ENCODE measurements around the gene TMEM125. TPM values are rescaled to one million over a fixed set of nuclear protein-coding genes. Genes with fewer than 3 reads are reported as not detected.

The TMEM125 gene
- total RNA-seq, 1 donor from 2014 or later = not detected

- H3K9me3 ChIP-seq = no peaks in the 10 kb centered on the region
- no peaks in the 10 kb centered on the region for H3K4me1 ChIP-seq
- H3K4me3 ChIP-seq = no peak overlapping the region
- intact Hi-C loops (cut with DNase I) = no loop called here
- H3K27me3 ChIP-seq = no peaks in the 10 kb centered on the region
- no peaks in the 10 kb centered on the region for H3K36me3 ChIP-seq
- TF ChIP-seq, protein P1, sequence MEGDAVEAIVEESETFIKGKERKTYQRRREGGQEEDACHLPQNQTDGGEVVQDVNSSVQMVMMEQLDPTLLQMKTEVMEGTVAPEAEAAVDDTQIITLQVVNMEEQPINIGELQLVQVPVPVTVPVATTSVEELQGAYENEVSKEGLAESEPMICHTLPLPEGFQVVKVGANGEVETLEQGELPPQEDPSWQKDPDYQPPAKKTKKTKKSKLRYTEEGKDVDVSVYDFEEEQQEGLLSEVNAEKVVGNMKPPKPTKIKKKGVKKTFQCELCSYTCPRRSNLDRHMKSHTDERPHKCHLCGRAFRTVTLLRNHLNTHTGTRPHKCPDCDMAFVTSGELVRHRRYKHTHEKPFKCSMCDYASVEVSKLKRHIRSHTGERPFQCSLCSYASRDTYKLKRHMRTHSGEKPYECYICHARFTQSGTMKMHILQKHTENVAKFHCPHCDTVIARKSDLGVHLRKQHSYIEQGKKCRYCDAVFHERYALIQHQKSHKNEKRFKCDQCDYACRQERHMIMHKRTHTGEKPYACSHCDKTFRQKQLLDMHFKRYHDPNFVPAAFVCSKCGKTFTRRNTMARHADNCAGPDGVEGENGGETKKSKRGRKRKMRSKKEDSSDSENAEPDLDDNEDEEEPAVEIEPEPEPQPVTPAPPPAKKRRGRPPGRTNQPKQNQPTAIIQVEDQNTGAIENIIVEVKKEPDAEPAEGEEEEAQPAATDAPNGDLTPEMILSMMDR (IDR thresholded peaks at IDR 0.05) = no peak
- no peak for DNase-seq (ENCODE audit: low spot score in 2 of 2)
- no peak overlapping the region for H3K27ac ChIP-seq
Measured at GRCh38 chr1:43316738-43317520, 47.1 kb downstream of the TMEM125 start.

DNA sequence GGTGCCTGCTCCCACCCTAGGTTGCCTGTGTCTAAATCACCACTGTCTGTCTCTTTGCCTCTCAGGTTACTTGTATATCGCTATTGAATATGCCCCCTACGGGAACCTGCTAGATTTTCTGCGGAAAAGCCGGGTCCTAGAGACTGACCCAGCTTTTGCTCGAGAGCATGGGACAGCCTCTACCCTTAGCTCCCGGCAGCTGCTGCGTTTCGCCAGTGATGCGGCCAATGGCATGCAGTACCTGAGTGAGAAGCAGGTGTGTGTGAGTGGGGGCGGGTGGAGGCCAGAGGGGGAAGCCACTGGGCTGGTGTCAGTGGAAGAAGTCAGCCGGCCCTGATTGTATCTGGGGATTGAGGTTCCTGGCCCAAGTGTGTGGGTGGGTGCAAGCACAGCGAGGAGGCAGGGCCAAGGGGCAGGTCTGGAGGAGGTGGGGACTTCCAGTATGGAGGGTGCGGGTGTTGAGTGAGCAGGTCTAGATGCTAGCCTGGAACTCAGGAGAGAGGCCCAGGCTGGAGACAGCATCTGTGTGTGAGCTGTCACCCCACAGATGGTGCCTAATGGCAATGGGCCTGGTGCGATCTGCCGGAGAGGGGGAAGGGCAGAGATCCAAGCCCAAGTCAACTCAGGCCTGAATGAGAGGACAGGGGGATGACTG is 48.2 kb downstream of the TMEM125 start:
- H3K9me3 ChIP-seq = no peaks in the 10 kb centered on the region
- DNase-seq (ENCODE audit: low spot score in 2 of 2) = no peak
- H3K36me3 ChIP-seq = no peaks in the 10 kb centered on the region
- TF ChIP-seq, protein P1 (IDR thresholded peaks at IDR 0.05) = no peak
- no peaks in the 10 kb centered on the region for H3K4me1 ChIP-seq
- intact Hi-C loops (cut with DNase I) = no loop called here
- no peaks in the 10 kb centered on the region for H3K27me3 ChIP-seq
- no peak overlapping the region for H3K27ac ChIP-seq
- H3K4me3 ChIP-seq = no peak overlapping the region

GRCh38 chr1:43318831-43319230 is 49.0 kb downstream of the TMEM125 start:
- Histone ChIP-seq H3K4me1 (no peaks in the 10 kb centered on the region), H3K27me3 (no peaks in the 10 kb centered on the region), H3K4me3 (no peak overlapping the region), H3K36me3 (no peaks in the 10 kb centered on the region), H3K9me3 (no peaks in the 10 kb centered on the region), H3K27ac (no peak overlapping the region)
- TF ChIP-seq, protein P1 (IDR thresholded peaks at IDR 0.05) = no peak
- intact Hi-C loops (cut with DNase I) = no loop called here
- no peak for DNase-seq (ENCODE audit: low spot score in 2 of 2)

DNA sequence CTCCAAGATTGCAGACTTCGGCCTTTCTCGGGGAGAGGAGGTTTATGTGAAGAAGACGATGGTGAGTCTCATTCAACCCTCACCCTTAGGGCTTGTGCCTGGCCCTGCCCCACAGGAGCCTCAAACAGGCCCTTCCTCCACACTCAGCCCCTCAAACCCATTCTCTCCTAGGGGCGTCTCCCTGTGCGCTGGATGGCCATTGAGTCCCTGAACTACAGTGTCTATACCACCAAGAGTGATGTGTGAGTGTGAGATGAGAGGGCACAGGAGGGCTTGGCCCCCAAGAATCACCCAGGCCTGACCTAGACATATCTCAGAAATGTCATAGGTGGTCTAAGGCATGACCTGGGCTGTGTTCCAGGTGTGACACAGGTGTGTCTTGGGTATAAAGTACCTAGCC is 49.5 kb downstream of the TMEM125 start:
- intact Hi-C loops (cut with DNase I) = no loop called here
- H3K27ac ChIP-seq = no peak overlapping the region
- DNase-seq (ENCODE audit: low spot score in 2 of 2) = no peak
- no peak overlapping the region for H3K4me3 ChIP-seq
- H3K36me3 ChIP-seq = no peaks in the 10 kb centered on the region
- no peaks in the 10 kb centered on the region for H3K9me3 ChIP-seq
- H3K27me3 ChIP-seq = no peaks in the 10 kb centered on the region
- TF ChIP-seq, protein P1 (IDR thresholded peaks at IDR 0.05) = no peak
- H3K4me1 ChIP-seq = no peaks in the 10 kb centered on the region

DNA sequence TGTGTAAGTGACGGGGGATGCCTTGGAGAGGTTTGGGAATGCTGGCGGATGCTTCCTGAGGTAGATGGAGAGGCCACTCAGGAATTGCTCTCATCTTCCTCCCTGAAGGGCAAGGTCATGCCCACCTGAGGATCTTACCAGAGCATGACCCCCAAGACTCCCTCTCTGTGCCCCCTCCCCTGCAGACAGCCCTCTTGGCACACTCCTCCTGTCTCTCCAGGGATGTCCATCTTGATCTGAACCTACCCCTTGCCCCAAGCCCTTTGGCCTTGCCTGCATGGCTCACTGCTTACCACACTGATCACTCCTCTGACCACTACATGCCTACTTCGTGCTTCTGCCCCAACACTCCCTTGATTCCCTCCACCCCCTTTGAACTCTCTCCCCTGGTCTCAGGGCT is 50.0 kb downstream of the TMEM125 start:
- intact Hi-C loops (cut with DNase I) = no loop called here

More for the DNA sequence above, 50.0 kb downstream of the TMEM125 start:
- H3K4me1 ChIP-seq = no peaks in the 10 kb centered on the region
- peaks cover 0 to 4% of the 10 kb centered on the region in 2 donors for H3K9me3 ChIP-seq
- no peak overlapping the region for H3K27ac ChIP-seq
- no peaks in the 10 kb centered on the region for H3K27me3 ChIP-seq
- no peak for DNase-seq (ENCODE audit: low spot score in 2 of 2)
- no peaks in the 10 kb centered on the region for H3K36me3 ChIP-seq
- H3K4me3 ChIP-seq = no peak overlapping the region
- TF ChIP-seq, protein P1 (IDR thresholded peaks at IDR 0.05) = no peak
